A549 (cell line): ENCODE results near the gene STYXL1. TPM values are rescaled to one million over a fixed set of nuclear protein-coding genes. Genes with fewer than 3 reads are reported as not detected.
"Not testable (repeated sequence)": the region's sequence is repeated elsewhere in the genome, so short reads cannot be mapped to it uniquely, and the experiment has no call there.

ENCODE experiments used
- ATAC-seq, 2 experiments: fragments of 200-7000 bp in 1 of 2; fragments of >200 bp in 1 of 2; cut with Nextera tagmentation in 1 of 2; cut with Tn5 transposase in 1 of 2; 3 replicates each; pipeline versions ENCODE4 v1.8.0 to v1.9.1; 2018 to 2020; ENCODE audit warnings: mild to moderate bottlenecking in 1 of 2, moderate library complexity in 1 of 2
- CTCF ChIA-PET: fragments of 300-600 bp; sonication (Branson Sonifier 250); formaldehyde crosslinking; extraction: SDS; loops from one replicate; lab custom pipeline; 2021; ENCODE audit warnings: antibody characterized with exemption, inconsistent platforms; lab: Yijun Ruan, JAX
- POLR2A ChIA-PET: fragments of 350-600 bp; formaldehyde crosslinking; extraction: SDS; loops from one replicate; lab custom pipeline; 2021; ENCODE audit warnings: antibody characterized with exemption, inconsistent platforms; lab: Yijun Ruan, JAX
- DNase-seq, 2 experiments: peaks; one replicate each; pipeline versions ENCODE4 v3.0.0 to v3.0.0-alpha.2; 2011 to 2016; ENCODE audit warnings: low read depth in 1 of 2, low spot score in 1 of 2
- FAIRE-seq: peaks from 2 replicates; lab custom pipeline; 2011; peaks lifted over from hg19 to GRCh38; lab: Jason Lieb, UNC
- H3K27ac ChIP-seq, 2 experiments: fragments of >200 bp; sonication (Bioruptor Twin); formaldehyde crosslinking; 3 replicates each; pipeline ENCODE4 v1.5.1; 2016 to 2017
- H3K4me1 ChIP-seq: fragments of >200 bp; sonication (Bioruptor Twin); formaldehyde crosslinking; 3 replicates; pipeline ENCODE4 v1.6.1; 2016
- H3K4me2 ChIP-seq: fragments of >200 bp; sonication (Bioruptor Twin); formaldehyde crosslinking; 3 replicates; pipeline ENCODE4 v1.6.1; 2016
- H3K4me3 ChIP-seq: fragments of >200 bp; sonication (Bioruptor Twin); formaldehyde crosslinking; 3 replicates; pipeline ENCODE4 v1.5.1; 2016
- H3K9me3 ChIP-seq: fragments of >200 bp; sonication (Bioruptor Twin); formaldehyde crosslinking; 3 replicates; pipeline ENCODE4 v1.6.1; 2016
- BCL3 ChIP-seq: fragments of >200 bp; sonication (Bioruptor Twin); formaldehyde crosslinking; IDR thresholded peaks from 3 replicates; pipeline ENCODE4 v1.6.1; 2016
- EHF ChIP-seq: fragments of 250-450 bp; sonication (Bioruptor Pico); IDR thresholded peaks from 2 replicates; pipeline ENCODE4 v1.5.0; 2020; ENCODE audit warnings: mild to moderate bottlenecking
- FOSB ChIP-seq: fragments of 250-450 bp; sonication (Bioruptor Pico); IDR thresholded peaks from 2 replicates; pipeline ENCODE4 v1.5.0; 2020; ENCODE audit warnings: mild to moderate bottlenecking, moderate library complexity
- FOSL2 ChIP-seq, 2 experiments: fragments of 450-650 bp in 1 of 2; fragments of >200 bp in 1 of 2; sonication (Bioruptor Twin) in 1 of 2; formaldehyde crosslinking; IDR thresholded peaks; 2 replicates each; pipeline versions ENCODE4 v1.5.0 to v1.6.1; 2016 to 2020; ENCODE audit warnings: mild to moderate bottlenecking in 1 of 2, moderate library complexity in 1 of 2
- HDAC2 ChIP-seq: fragments of 200-600 bp; sonication (generic); IDR thresholded peaks from 2 replicates; pipeline ENCODE4 v1.6.1; 2016
- HOXB5 ChIP-seq: fragments of 250-450 bp; sonication (Bioruptor Pico); IDR thresholded peaks from 2 replicates; pipeline ENCODE4 v1.5.0; 2020; ENCODE audit warnings: mild to moderate bottlenecking, moderate library complexity
- JUN ChIP-seq, 2 experiments: fragments of >200 bp; sonication (Bioruptor Twin); formaldehyde crosslinking; IDR thresholded peaks; 2 replicates in 1 of 2; 3 replicates in 1 of 2; pipeline ENCODE4 v1.6.1; 2016 to 2017
- MAFK ChIP-seq: fragments of 450-650 bp; IDR thresholded peaks from 2 replicates; pipeline ENCODE4 v1.6.1; 2014; ENCODE audit not compliant: partially characterized antibody
- MAX ChIP-seq: IDR thresholded peaks from 2 replicates; pipeline ENCODE4 v1.6.1; 2012
- NR3C1 ChIP-seq: fragments of >200 bp; sonication (Bioruptor Twin); formaldehyde crosslinking; IDR thresholded peaks from 3 replicates; pipeline ENCODE4 v1.6.1; 2017
- RAD21 ChIP-seq, 2 experiments: fragments of >200 bp in 1 of 2; sonication (Bioruptor Twin) in 1 of 2; formaldehyde crosslinking in 1 of 2; IDR thresholded peaks in 1 of 2; conservative IDR thresholded peaks in 1 of 2; 2 replicates in 1 of 2; 3 replicates in 1 of 2; pipeline ENCODE4 v1.6.1; 2012 to 2018; ENCODE audit warnings: inconsistent platforms in 1 of 2
- RARB ChIP-seq: fragments of 250-450 bp; sonication (Bioruptor Pico); IDR thresholded peaks from 2 replicates; pipeline ENCODE4 v1.8.0; 2021; ENCODE audit warnings: mild to moderate bottlenecking, moderate library complexity
- SMC3 ChIP-seq: fragments of >200 bp; sonication (Bioruptor Twin); formaldehyde crosslinking; IDR thresholded peaks from 3 replicates; pipeline ENCODE4 v1.6.1; 2018; ENCODE audit warnings: inconsistent platforms
- ZC3H11A ChIP-seq: fragments of 450-650 bp; IDR thresholded peaks from 2 replicates; pipeline ENCODE4 v1.6.1; 2014; ENCODE audit warnings: antibody characterized with exemption, mild to moderate bottlenecking
- ZFP36 ChIP-seq: fragments of 450-650 bp; IDR thresholded peaks from 2 replicates; pipeline ENCODE4 v1.6.1; 2014; ENCODE audit warnings: borderline replicate concordance; ENCODE audit not compliant: partially characterized antibody
- ZSCAN20 ChIP-seq: fragments of 250-450 bp; sonication (Bioruptor Pico); IDR thresholded peaks from 2 replicates; pipeline ENCODE4 v1.8.0; 2022; ENCODE audit warnings: mild to moderate bottlenecking, moderate library complexity
- WGBS: methylation state at CpG from one replicate; pipeline ENCODE4 v1.1.6; 2017; ENCODE audit errors: missing lambda C conversion rate; 5-methylcytosine and 5-hydroxymethylcytosine counted together
- polyA plus RNA-seq, 4 experiments: library from polyadenylated mRNA; depleted of rRNA in 3 of 4; stranded (reverse); fragments of >200 nt; fragmentation: RNase III in 1 of 4; extraction: RNeasy Plus Mini Kit Qiagen cat#74134 plus additional on column Dnase treatment in 1 of 4; gene quantifications; 2 replicates in 3 of 4; 3 replicates in 1 of 4; pipeline ENCODE4 v1.2.3, GENCODE V29; 2011 to 2017
- TF ChIP-seq, protein P1 (sequence below): fragments of 250-450 bp; sonication (Bioruptor Pico); IDR thresholded peaks from 2 replicates; pipeline ENCODE4 v1.5.0; 2020; ENCODE audit warnings: low read depth, mild to moderate bottlenecking, moderate library complexity
- TF ChIP-seq, protein P2 (sequence below): fragments of 450-650 bp; IDR thresholded peaks from 2 replicates; pipeline ENCODE4 v1.6.1; 2014; ENCODE audit warnings: antibody characterized with exemption

The STYXL1 gene
- polyA plus RNA-seq, 2 of the 4 experiments (the other 2 are of a cell fraction) = 36.0 to 76.8 TPM

DNA sequence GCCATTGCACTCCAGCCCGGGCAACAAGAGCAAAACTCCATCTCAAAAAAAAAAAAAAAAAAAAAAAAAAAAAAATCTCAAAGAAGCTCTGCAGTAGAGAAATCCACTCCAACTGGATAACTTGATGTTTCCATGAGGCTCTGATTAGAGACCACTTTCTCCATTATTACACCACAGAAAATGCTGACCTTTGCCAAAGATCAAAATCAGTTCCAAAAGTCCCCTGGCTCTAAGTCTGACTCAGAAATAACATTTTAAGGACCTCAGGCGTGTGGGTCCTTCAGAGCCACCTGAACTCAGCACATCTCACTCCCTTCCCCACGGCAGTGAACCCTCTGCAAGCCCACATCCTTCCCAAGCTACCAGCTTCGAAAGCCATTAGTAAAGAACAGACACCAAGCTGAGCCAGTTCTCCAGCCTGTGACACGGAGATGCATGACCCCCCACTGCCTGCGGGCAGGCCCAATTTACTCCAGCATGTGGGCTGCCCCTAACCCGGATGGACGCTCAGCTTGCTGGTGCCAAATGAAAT is 39.6 kb downstream of the STYXL1 start:
- DNase-seq (no peak), FAIRE-seq (no peak), ATAC-seq (no peak)
- H3K27ac ChIP-seq = no peak overlapping the region
- H3K4me2 ChIP-seq = no peak overlapping the region
- CTCF ChIA-PET = interaction anchor here (0.6 to 4.1 kb wide), 4 partner anchors 12 to 1388 kb away, joined by 3 to 23 read pairs (median 4); no protein-coding TSS in a partner anchor
- no peaks in the 10 kb centered on the region for H3K9me3 ChIP-seq
- no peaks in the 10 kb centered on the region for H3K4me1 ChIP-seq
- TF ChIP-seq SMC3 (no peak), MAFK (peak; percentile 5)
- H3K4me3 ChIP-seq = no peak overlapping the region
- POLR2A ChIA-PET = no interaction called here
- WGBS = 76% methylated on average over 8 of the region's 8 CpGs

DNA sequence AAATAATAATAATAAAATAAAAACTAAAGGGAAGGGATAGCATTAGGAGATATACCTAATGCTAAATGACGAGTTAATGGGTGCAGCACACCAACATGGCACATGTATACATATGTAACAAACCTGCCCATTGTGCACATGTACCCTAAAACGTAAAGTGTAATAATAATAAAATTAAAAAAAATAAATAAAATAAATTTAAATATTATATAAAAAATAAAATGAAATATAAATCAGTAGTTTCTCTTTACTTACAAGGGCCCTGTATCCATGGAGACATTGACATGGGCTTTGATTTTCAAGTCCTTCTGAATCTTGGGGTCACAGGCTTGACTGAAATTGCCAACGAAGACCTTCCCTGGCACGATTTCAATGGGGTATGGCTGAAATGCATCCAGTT is 42.8 kb downstream of the STYXL1 start:
- H3K4me3 ChIP-seq, FAIRE-seq, H3K4me2 ChIP-seq, ATAC-seq, POLR2A ChIA-PET, H3K4me1 ChIP-seq, DNase-seq, H3K27ac ChIP-seq, H3K9me3 ChIP-seq: not testable (repeated sequence)
- WGBS = 70% methylated on average over 4 of the region's 4 CpGs
- CTCF ChIA-PET = interaction anchor here (1.1 to 4.2 kb wide), 2 partner anchors 15 to 125 kb away, joined by 3 to 17 read pairs; no protein-coding TSS in a partner anchor

- Histone ChIP-seq H3K27ac (no peak overlapping the region), H3K4me1 (no peaks in the 10 kb centered on the region), H3K4me3 (no peak overlapping the region), H3K4me2 (no peak overlapping the region), H3K9me3 (no peaks in the 10 kb centered on the region)
- ChIA-PET CTCF (interaction anchor here (0.5 to 4.2 kb wide), 5 partner anchors 8 to 137 kb away, joined by 3 to 17 read pairs (median 6); no protein-coding TSS in a partner anchor), POLR2A (no interaction called here)
- WGBS = 92% methylated on average over 9 of the region's 10 CpGs
- DNase-seq (no peak), FAIRE-seq (no peak), ATAC-seq (no peak)
- TF ChIP-seq JUN (IDR thresholded peaks at IDR 0.05) (no peak), FOSB (CRISPR knock-in tag) (no peak), ZC3H11A (no peak), EHF (no peak), HDAC2 (no peak), RAD21 (conservative IDR thresholded peaks at IDR 0.05 in 1 of 2, IDR thresholded peaks at IDR 0.05 in 1 of 2) (no peak), FOSL2 (IDR thresholded peaks at IDR 0.05) (no peak), FOSL2 (CRISPR knock-in tag; IDR thresholded peaks at IDR 0.05) (no peak), BCL3 (no peak), HOXB5 (no peak), NR3C1 (no peak), ZSCAN20 (CRISPR knock-in tag) (no peak)
- TF ChIP-seq, protein P1, sequence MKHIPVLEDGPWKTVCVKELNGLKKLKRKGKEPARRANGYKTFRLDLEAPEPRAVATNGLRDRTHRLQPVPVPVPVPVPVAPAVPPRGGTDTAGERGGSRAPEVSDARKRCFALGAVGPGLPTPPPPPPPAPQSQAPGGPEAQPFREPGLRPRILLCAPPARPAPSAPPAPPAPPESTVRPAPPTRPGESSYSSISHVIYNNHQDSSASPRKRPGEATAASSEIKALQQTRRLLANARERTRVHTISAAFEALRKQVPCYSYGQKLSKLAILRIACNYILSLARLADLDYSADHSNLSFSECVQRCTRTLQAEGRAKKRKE (CRISPR knock-in tag) = no peak
- TF ChIP-seq, protein P2, sequence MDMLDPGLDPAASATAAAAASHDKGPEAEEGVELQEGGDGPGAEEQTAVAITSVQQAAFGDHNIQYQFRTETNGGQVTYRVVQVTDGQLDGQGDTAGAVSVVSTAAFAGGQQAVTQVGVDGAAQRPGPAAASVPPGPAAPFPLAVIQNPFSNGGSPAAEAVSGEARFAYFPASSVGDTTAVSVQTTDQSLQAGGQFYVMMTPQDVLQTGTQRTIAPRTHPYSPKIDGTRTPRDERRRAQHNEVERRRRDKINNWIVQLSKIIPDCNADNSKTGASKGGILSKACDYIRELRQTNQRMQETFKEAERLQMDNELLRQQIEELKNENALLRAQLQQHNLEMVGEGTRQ = no peak
Measured at GRCh38 chr7:76003351-76003750, 44.4 kb downstream of the STYXL1 start.

DNA sequence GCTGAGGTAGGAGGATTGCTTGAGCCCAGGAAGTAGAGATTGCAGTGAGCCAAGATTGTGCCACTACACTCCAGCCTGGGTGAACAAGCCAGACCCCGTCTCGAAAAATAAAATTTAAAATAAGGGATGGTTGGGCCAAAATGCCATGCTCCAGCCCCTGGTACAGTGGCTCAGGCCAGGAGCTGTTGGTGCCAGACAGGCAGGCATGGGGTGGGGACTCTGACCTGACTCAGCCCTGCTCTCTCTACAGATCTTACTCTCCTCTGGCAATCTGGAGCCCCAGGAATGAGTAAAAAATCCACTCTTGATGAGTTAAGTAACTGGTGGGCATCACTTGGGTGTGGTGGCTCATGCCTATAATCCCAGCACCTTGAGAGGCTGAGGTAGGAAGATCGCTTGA is 45.0 kb downstream of the STYXL1 start:
- H3K27ac ChIP-seq = no peak overlapping the region
- DNase-seq = no peak
- FAIRE-seq = no peak
- no peak for TF ChIP-seq MAX
- no peak for TF ChIP-seq RARB (CRISPR knock-in tag)
- no peak for TF ChIP-seq ZFP36
- ChIA-PET POLR2A (no interaction called here), CTCF (interaction anchor here (0.5 to 2.6 kb wide), 4 partner anchors 8 to 136 kb away, joined by 3 to 9 read pairs (median 5); no protein-coding TSS in a partner anchor)
- 93% methylated on average over 3 of the region's 3 CpGs for WGBS
- ATAC-seq = no peak
- no peak overlapping the region for H3K4me3 ChIP-seq
- no peaks in the 10 kb centered on the region for H3K4me1 ChIP-seq
- H3K9me3 ChIP-seq = no peaks in the 10 kb centered on the region
- no peak overlapping the region for H3K4me2 ChIP-seq
